Right lobe of liver (tissue), 6 donors: ENCODE measurements around the gene CCDC149. TPM values are rescaled to one million over a fixed set of nuclear protein-coding genes. Genes with fewer than 3 reads are reported as not detected.

Experiments
- ATAC-seq, 4 donors: fragments of 200-7000 bp; cut with Tn5 transposase; one replicate each; pipeline ENCODE4 v1.9.1; 2020; ENCODE audit warnings: mild to moderate bottlenecking in 4 of 4, moderate library complexity in 4 of 4
- DNase-seq, 3 donors: peaks; one replicate each; pipeline ENCODE4 v3.0.0-alpha.2; 2020
- H3K27ac ChIP-seq, 3 donors: fragments of 200-600 bp; one replicate each; pipeline ENCODE4 v1.8.0; 2022
- H3K27me3 ChIP-seq, 2 donors: fragments of 200-600 bp; one replicate each; pipeline ENCODE4 v1.8.0; 2022
- H3K36me3 ChIP-seq, 4 donors: fragments of 200-600 bp; sonication (generic) in 1 of 4; one replicate each; pipeline versions ENCODE4 v1.5.1 to v1.8.0; 2017 to 2022; ENCODE audit warnings: control low read depth in 1 of 4
- H3K4me1 ChIP-seq, 4 donors: fragments of 200-600 bp; sonication (generic) in 1 of 4; one replicate each; pipeline versions ENCODE4 v1.5.1 to v1.8.0; 2017 to 2022; ENCODE audit warnings: control low read depth in 1 of 4
- H3K4me3 ChIP-seq, 3 donors: fragments of 200-600 bp; one replicate each; pipeline ENCODE4 v1.8.0; 2022
- H3K9me3 ChIP-seq, 4 donors: fragments of 200-600 bp; sonication (generic) in 1 of 4; one replicate each; pipeline versions ENCODE4 v1.5.1 to v1.8.0; 2017 to 2022; ENCODE audit warnings: control low read depth in 1 of 4
- CTCF ChIP-seq, 4 donors: fragments of 200-600 bp in 3 of 4; fragments of 450-650 bp in 1 of 4; IDR thresholded peaks; one replicate each; pipeline versions ENCODE4 v1.5.1 to v1.8.0; 2016 to 2022; ENCODE audit warnings: antibody characterized with exemption in 4 of 4, mild to moderate bottlenecking in 2 of 4
- POLR2A ChIP-seq: fragments of 450-650 bp; IDR thresholded peaks from one replicate; pipeline ENCODE4 v1.6.1; 2017; ENCODE audit warnings: antibody characterized with exemption, mild to moderate bottlenecking
- WGBS: methylation state at CpG from one replicate; pipeline ENCODE4 v1.1.6; 2018; ENCODE audit warnings: low coverage, low lambda C conversion rate; ENCODE audit not compliant: insufficient coverage; ENCODE audit errors: missing lambda C conversion rate; 5-methylcytosine and 5-hydroxymethylcytosine counted together
- intact Hi-C, 2 donors: fragments of 100-400 bp; cut with DNase I; formaldehyde crosslinking; loops; one replicate each; pipeline versions ENCODE4 v1.11.2 to v1.14.1; 2022
- total RNA-seq, 6 experiments: library from RNA; depleted of rRNA in 2 of 6; stranded (reverse); fragments of >200 nt in 2 of 6; fragmentation: NEBNext Ultra II Directional in 3 of 6; extraction: Animal tissue kit (Norgen Biotek cat#: 25700) in 3 of 6; gene quantifications; one replicate each; pipeline versions ENCODE4 v1.1.0 to v1.2.4, GENCODE V29; 2016 to 2023
- donor health status: DM: no; HTN: yes; CAD: no.
- donor health status: DM: no; HTN: no; CAD: no.
- donor health status: DM: no; HTN: no; CAD: no.
- donor health status: DM: no; HTN: yes; CAD: no.
- donor health status: DM: no; HTN: yes; CAD: no.

The CCDC149 gene
- total RNA-seq, 6 experiments from 2014 or later = 3.9 to 8.0 (median 5.2) TPM

- intact Hi-C loops = no loop called here
- H3K4me3 ChIP-seq = no peak overlapping the region
- H3K27ac ChIP-seq = no peak overlapping the region
- ATAC-seq (no peak), DNase-seq (no peak)
- TF ChIP-seq CTCF (IDR thresholded peaks at IDR 0.05) (no peak), POLR2A (no peak)
- peaks cover 0 to 9% (median 0%) of the 10 kb centered on the region in 4 donors for H3K4me1 ChIP-seq
- no peaks in the 10 kb centered on the region for H3K36me3 ChIP-seq
- H3K9me3 ChIP-seq = no peaks in the 10 kb centered on the region
- 54% methylated on average over 5 of the region's 5 CpGs for WGBS
- no peaks in the 10 kb centered on the region for H3K27me3 ChIP-seq
These were observed 107.8 kb downstream of the CCDC149 start for GRCh38 chr4:24805067-24805466.

GRCh38 chr4:24802648-24803047, 110.2 kb downstream of the CCDC149 start:
- WGBS = 67% methylated on average over 4 of the region's 6 CpGs
- intact Hi-C loops = no loop called here

DNA sequence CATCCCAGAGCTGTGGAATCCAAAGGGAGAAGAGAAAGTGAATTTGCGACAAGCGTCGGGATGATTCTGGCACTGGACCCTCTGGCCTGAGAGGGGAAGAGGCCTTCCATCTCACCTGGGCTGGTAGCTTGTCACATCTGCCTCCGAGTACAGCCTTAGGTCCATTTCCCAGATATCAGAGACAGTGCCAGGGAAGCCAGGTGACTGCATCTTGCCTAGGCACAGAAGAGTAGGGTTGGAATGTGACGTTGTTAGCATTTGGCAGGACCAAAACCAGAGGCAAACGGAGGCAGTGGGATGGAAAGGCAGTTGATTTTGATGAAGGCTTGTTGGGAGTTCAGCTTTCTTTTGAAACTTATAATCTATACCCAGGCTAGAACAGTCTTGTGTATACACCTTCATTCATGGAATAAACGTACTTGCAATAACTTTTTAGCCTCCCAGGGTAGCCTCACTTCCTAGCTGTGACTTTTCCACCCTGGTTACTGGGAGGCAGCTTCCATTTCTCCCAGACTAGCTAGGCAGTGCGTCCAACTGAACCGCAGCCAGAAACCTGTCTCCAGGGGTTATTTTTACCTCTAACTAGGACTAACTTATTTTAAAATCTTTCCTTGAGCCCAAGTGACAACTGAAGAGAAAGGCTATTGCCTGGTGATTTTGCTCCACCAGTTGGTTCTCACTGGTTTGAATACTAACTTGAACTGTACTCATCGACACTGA, 111.5 kb downstream of the CCDC149 start:
- Histone ChIP-seq H3K9me3 (no peaks in the 10 kb centered on the region), H3K4me1 (peaks cover 0 to 11% (median 0%) of the 10 kb centered on the region in 4 donors), H3K27ac (no peak overlapping the region), H3K36me3 (no peaks in the 10 kb centered on the region), H3K27me3 (no peaks in the 10 kb centered on the region), H3K4me3 (peak overlapping the region in 1 of 3 donors; percentile 11)
- DNase-seq = no peak
- TF ChIP-seq CTCF (IDR thresholded peaks at IDR 0.05) (no peak), POLR2A (no peak)
- ATAC-seq = peak in 1 of 4 donors; percentile 12
- intact Hi-C loops = no loop called here
- 47% methylated on average over 8 of the region's 10 CpGs for WGBS

More at GRCh38 chr4:24802648-24803047, 110.2 kb downstream of the CCDC149 start:
- peaks cover 0 to 11% (median 0%) of the 10 kb centered on the region in 4 donors for H3K4me1 ChIP-seq
- TF ChIP-seq POLR2A = no peak
- H3K36me3 ChIP-seq = no peaks in the 10 kb centered on the region
- no peaks in the 10 kb centered on the region for H3K9me3 ChIP-seq
- H3K4me3 ChIP-seq = no peak overlapping the region
- ATAC-seq (no peak), DNase-seq (no peak)
- H3K27ac ChIP-seq = no peak overlapping the region
- no peaks in the 10 kb centered on the region for H3K27me3 ChIP-seq

DNA sequence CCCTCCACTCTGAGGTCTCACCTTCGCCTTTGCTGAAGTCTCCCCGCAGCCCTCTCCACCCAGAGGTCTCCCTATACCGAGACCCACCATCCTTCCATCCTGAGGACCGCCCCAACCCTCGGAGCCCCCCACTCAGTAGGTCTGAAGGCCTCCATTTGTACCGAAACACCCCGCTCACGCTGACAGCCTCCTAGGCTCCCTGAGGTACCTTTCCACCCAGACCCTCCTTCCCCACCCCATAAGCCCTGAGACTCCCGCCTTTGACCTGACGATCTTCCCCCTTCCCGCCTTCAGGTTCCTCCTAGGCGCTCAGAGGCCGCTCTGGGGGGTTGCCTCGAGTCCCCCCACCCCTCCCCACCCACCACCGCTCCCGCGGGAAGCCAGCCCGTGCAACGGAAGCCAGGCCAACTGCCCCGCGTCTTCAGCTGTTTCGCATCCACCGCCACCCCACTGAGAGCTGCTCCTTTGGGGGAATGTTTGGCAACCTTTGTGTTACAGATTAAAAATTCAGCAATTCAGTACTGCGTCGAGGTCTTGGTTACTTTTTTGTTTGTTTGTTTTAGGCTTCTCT, 112.4 kb downstream of the CCDC149 start:
- TF ChIP-seq POLR2A (no peak), CTCF (IDR thresholded peaks at IDR 0.05) (no peak)
- WGBS = 8% methylated on average over 25 of the region's 25 CpGs
- DNase-seq (no peak), ATAC-seq (peak in 1 of 4 donors; percentile 40)
- Histone ChIP-seq H3K27ac (no peak overlapping the region), H3K4me1 (peaks cover 0 to 11% (median 0%) of the 10 kb centered on the region in 4 donors), H3K27me3 (no peaks in the 10 kb centered on the region), H3K4me3 (peak overlapping the region in 2 of 3 donors; percentile 11 to 13), H3K36me3 (no peaks in the 10 kb centered on the region), H3K9me3 (no peaks in the 10 kb centered on the region)
- intact Hi-C loops = no loop called here
